ENCODE results near the gene GINS1. TPM values are rescaled to one million over a fixed set of nuclear protein-coding genes. Genes with fewer than 3 reads are reported as not detected.

Gene GINS1
- total and polyA plus RNA-seq, 2 of the 13 experiments (the other 11 are each of a cell fraction or from before 2014, with no cell fraction given), result 14.6 to 59.9 TPM

DNA sequence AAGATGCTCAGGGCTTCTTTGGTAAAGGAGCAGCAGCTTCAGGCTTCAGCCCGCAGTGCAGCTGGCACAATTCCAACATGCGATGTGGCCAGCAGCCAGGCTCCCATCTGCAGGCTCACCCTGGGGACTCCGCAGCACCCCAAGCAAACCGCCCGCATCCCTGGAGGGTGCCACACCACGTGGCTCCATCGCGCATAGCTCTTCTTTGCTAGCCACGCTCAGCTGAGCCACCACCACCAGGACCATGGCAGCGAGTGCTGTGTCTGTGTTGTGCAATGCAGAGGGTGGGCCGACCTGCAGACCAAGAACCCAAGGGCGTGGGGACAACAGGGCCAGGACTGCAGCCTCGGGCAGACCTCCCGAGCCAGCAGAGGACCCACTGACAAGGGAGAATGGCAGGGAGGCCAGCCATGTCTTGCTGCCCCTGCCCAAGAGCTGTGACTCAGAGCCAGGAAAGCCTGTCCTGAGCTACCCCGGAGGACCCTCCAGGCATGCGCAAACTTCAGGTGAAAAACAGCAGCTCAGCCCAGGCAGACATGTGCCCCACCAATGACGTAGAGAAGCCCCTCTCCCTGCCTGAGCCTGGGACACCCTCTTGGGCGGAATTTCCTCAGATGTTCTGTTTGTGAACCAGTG is 87.8 kb downstream of the GINS1 start:
- no peaks in the 10 kb centered on the region for H3K4me1 ChIP-seq (ENCODE audit: insufficient read depth, low read length)
- 93% methylated on average over 18 of the region's 18 CpGs for WGBS (ENCODE audit: low lambda C conversion rate)
- H3K27me3 ChIP-seq (ENCODE audit: control insufficient read depth in 1 of 2, insufficient read depth in 2 of 2, low read length in 2 of 2), result no peaks in the 10 kb centered on the region
- H3K4me2 ChIP-seq (ENCODE audit: low read depth, low read length), result no peak overlapping the region
- no peaks in the 10 kb centered on the region for H4K20me1 ChIP-seq (ENCODE audit: insufficient read depth, low read length)
- H3K79me2 ChIP-seq (ENCODE audit: insufficient read depth, low read length), result no peaks in the 10 kb centered on the region
- H3K36me3 ChIP-seq (replicated peaks in 1 of 2; ENCODE audit: control insufficient read depth in 1 of 2, insufficient read depth in 2 of 2, low read length in 2 of 2), result peaks cover 24 to 29% of the 10 kb centered on the region in 2 experiments
- in situ Hi-C loops (cut with HindIII; ENCODE audit: extremely low pct_ligation_motif_present, low pct_unique_long_range_greater_than_20kb), result no loop called here
- H2AFZ ChIP-seq (ENCODE audit: low read length), result no peak overlapping the region
- no peaks in the 10 kb centered on the region for H3K9me3 ChIP-seq (ENCODE audit: low read length)
- ChIA-PET CTCF (ENCODE audit: low intra/inter-chr PET ratio, low total read pairs) (no interaction called here), POLR2A (interaction anchor here (1.8 kb wide), 1 partner anchor 12 kb away, joined by 8 read pairs; no protein-coding TSS in a partner anchor)
- no peak overlapping the region for H3K4me3 ChIP-seq (replicated peaks in 1 of 3; ENCODE audit: insufficient read depth in 1 of 3, low read depth in 2 of 3, low read length in 3 of 3)
- no peak overlapping the region for H3K9ac ChIP-seq (ENCODE audit: insufficient read depth, low read depth, low read length)
- TF ChIP-seq KDM5A (IDR thresholded peaks at IDR 0.05; ENCODE audit: borderline replicate concordance, low read length), result no peak
- peak; percentile 58; the same call in 1 of the 2 replicates for TF ChIP-seq CEBPB (IDR thresholded peaks at IDR 0.05; ENCODE audit: borderline replicate concordance, low read depth, low read length)
- TF ChIP-seq HIVEP1 (CRISPR knock-in tag; IDR thresholded peaks at IDR 0.05), result 0 out of 2 replicates have a peak, but pooled peaks have one; percentile 25
- TF ChIP-seq, protein P1, sequence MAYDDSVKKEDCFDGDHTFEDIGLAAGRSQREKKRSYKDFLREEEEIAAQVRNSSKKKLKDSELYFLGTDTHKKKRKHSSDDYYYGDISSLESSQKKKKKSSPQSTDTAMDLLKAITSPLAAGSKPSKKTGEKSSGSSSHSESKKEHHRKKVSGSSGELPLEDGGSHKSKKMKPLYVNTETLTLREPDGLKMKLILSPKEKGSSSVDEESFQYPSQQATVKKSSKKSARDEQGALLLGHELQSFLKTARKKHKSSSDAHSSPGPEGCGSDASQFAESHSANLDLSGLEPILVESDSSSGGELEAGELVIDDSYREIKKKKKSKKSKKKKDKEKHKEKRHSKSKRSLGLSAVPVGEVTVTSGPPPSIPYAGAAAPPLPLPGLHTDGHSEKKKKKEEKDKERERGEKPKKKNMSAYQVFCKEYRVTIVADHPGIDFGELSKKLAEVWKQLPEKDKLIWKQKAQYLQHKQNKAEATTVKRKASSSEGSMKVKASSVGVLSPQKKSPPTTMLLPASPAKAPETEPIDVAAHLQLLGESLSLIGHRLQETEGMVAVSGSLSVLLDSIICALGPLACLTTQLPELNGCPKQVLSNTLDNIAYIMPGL (CRISPR knock-in tag; IDR thresholded peaks at IDR 0.05; ENCODE audit: borderline replicate concordance in 1 of 2, low read depth in 1 of 2), result no peak
- peak; percentile 18; the same call in 1 of the 2 replicates for TF ChIP-seq ZNF768 (CRISPR knock-in tag; IDR thresholded peaks at IDR 0.05)
- TF ChIP-seq FOXC1 (CRISPR knock-in tag; IDR thresholded peaks at IDR 0.05; ENCODE audit: borderline replicate concordance), result 0 out of 2 replicates have a peak, but pooled peaks have one; percentile 37
- 0 out of 2 replicates have a peak, but pooled peaks have one; percentile 30 for TF ChIP-seq PITX1 (CRISPR knock-in tag; IDR thresholded peaks at IDR 0.05)
- intact Hi-C loops (cut with micrococcal nuclease; ENCODE audit: unreplicated experiment), result no loop called here
- DNase-seq (ENCODE audit: low spot score), result no peak
- no peak for FAIRE-seq
- H3K27ac ChIP-seq (ENCODE audit: extremely low read length, insufficient read depth, low read length), result no peak overlapping the region
- BruUV-seq (replicated peaks), result no TSS peak
- ATAC-seq, result no peak

Data from HepG2 (cell line).